ENCODE measurements around the gene GPT2.

Gene GPT2

GRCh38 chr16:46883690-46884512 lies at the start of gene GPT2:
GPT2 (plus strand) TSS chr16:46884362; CDS start chr16:46884716, 354 bp downstream.
- Histone ChIP-seq H3K9ac (ENCODE audit: low read depth, low read length) (peak within 1 kb of the TSS; percentile 96), H3K4me3 (ENCODE audit: low read length) (peak within 1 kb of the TSS; percentile 92), H3K27ac (ENCODE audit: low read length) (no peak within 1 kb of the TSS), H3K9me3 (ENCODE audit: insufficient read depth, low read depth, low read length) (no peaks in the 10 kb centered on the region), H3K27me3 (ENCODE audit: insufficient read depth, low read length) (peaks cover 9% of the 10 kb centered on the region; the same call in 1 of the 2 replicates), H3K4me1 (ENCODE audit: insufficient read depth, low read length) (peaks cover 33% of the 10 kb centered on the region), H3K36me3 (ENCODE audit: insufficient read depth, low read depth, low read length) (peaks cover 21% of the 10 kb centered on the region)

- H3K9me3 ChIP-seq (ENCODE audit: insufficient read depth, low read depth, low read length), result peaks cover under 1% of the 10 kb centered on the region; the same call in 1 of the 2 replicates
- H3K4me3 ChIP-seq (ENCODE audit: low read length), result no peak overlapping the region
- no peak overlapping the region for H3K9ac ChIP-seq (ENCODE audit: low read depth, low read length)
- H3K27me3 ChIP-seq (ENCODE audit: insufficient read depth, low read length), result no peaks in the 10 kb centered on the region
- no peak overlapping the region for H3K27ac ChIP-seq (ENCODE audit: low read length)
- no peaks in the 10 kb centered on the region for H3K4me1 ChIP-seq (ENCODE audit: insufficient read depth, low read length)
- H3K36me3 ChIP-seq (ENCODE audit: insufficient read depth, low read depth, low read length), result no peaks in the 10 kb centered on the region
Measured at GRCh38 chr16:46836534-46837530, 47.3 kb upstream of the GPT2 start.

GRCh38 chr16:46839986-46840443 lies 44.1 kb upstream of the GPT2 start:
- no peak overlapping the region for H3K27ac ChIP-seq (ENCODE audit: low read length)
- H3K9ac ChIP-seq (ENCODE audit: low read depth, low read length), result no peak overlapping the region
- H3K27me3 ChIP-seq (ENCODE audit: insufficient read depth, low read length), result no peaks in the 10 kb centered on the region
- no peaks in the 10 kb centered on the region for H3K36me3 ChIP-seq (ENCODE audit: insufficient read depth, low read depth, low read length)
- peaks cover 9% of the 10 kb centered on the region; the same call in 1 of the 2 replicates for H3K9me3 ChIP-seq (ENCODE audit: insufficient read depth, low read depth, low read length)
- no peak overlapping the region for H3K4me3 ChIP-seq (ENCODE audit: low read length)
- H3K4me1 ChIP-seq (ENCODE audit: insufficient read depth, low read length), result no peaks in the 10 kb centered on the region

GRCh38 chr16:46842192-46842895 lies 41.8 kb upstream of the GPT2 start:
- no peaks in the 10 kb centered on the region for H3K36me3 ChIP-seq (ENCODE audit: insufficient read depth, low read depth, low read length)
- no peaks in the 10 kb centered on the region for H3K27me3 ChIP-seq (ENCODE audit: insufficient read depth, low read length)
- H3K4me1 ChIP-seq (ENCODE audit: insufficient read depth, low read length), result no peaks in the 10 kb centered on the region
- peaks cover 9% of the 10 kb centered on the region; the same call in 1 of the 2 replicates for H3K9me3 ChIP-seq (ENCODE audit: insufficient read depth, low read depth, low read length)
- H3K27ac ChIP-seq (ENCODE audit: low read length), result no peak overlapping the region
- H3K4me3 ChIP-seq (ENCODE audit: low read length), result no peak overlapping the region
- H3K9ac ChIP-seq (ENCODE audit: low read depth, low read length), result no peak overlapping the region

GRCh38 chr16:46843898-46844642 lies 40.1 kb upstream of the GPT2 start:
- Histone ChIP-seq H3K27ac (ENCODE audit: low read length) (no peak overlapping the region), H3K9me3 (ENCODE audit: insufficient read depth, low read depth, low read length) (peaks cover 9% of the 10 kb centered on the region; the same call in 1 of the 2 replicates), H3K4me3 (ENCODE audit: low read length) (no peak overlapping the region), H3K4me1 (ENCODE audit: insufficient read depth, low read length) (no peaks in the 10 kb centered on the region; the same call in 1 of the 2 replicates), H3K9ac (ENCODE audit: low read depth, low read length) (no peak overlapping the region), H3K36me3 (ENCODE audit: insufficient read depth, low read depth, low read length) (no peaks in the 10 kb centered on the region), H3K27me3 (ENCODE audit: insufficient read depth, low read length) (no peaks in the 10 kb centered on the region)

- Histone ChIP-seq H3K4me3 (ENCODE audit: low read length) (no peak overlapping the region), H3K4me1 (ENCODE audit: insufficient read depth, low read length) (no peaks in the 10 kb centered on the region; the same call in 1 of the 2 replicates), H3K27ac (ENCODE audit: low read length) (no peak overlapping the region), H3K27me3 (ENCODE audit: insufficient read depth, low read length) (no peaks in the 10 kb centered on the region), H3K9me3 (ENCODE audit: insufficient read depth, low read depth, low read length) (peaks cover 9% of the 10 kb centered on the region; the same call in 1 of the 2 replicates), H3K9ac (ENCODE audit: low read depth, low read length) (no peak overlapping the region), H3K36me3 (ENCODE audit: insufficient read depth, low read depth, low read length) (no peaks in the 10 kb centered on the region)
Measured at GRCh38 chr16:46844771-46845170, 39.4 kb upstream of the GPT2 start.

GRCh38 chr16:46845952-46846351 lies 38.2 kb upstream of the GPT2 start:
- no peak overlapping the region for H3K4me3 ChIP-seq (ENCODE audit: low read length)

GRCh38 chr16:46848768-46849764 lies 35.1 kb upstream of the GPT2 start:
- Histone ChIP-seq H3K27ac (ENCODE audit: low read length) (no peak overlapping the region), H3K36me3 (ENCODE audit: insufficient read depth, low read depth, low read length) (no peaks in the 10 kb centered on the region), H3K4me1 (ENCODE audit: insufficient read depth, low read length) (no peaks in the 10 kb centered on the region; the same call in 1 of the 2 replicates), H3K9ac (ENCODE audit: low read depth, low read length) (no peak overlapping the region), H3K9me3 (ENCODE audit: insufficient read depth, low read depth, low read length) (no peaks in the 10 kb centered on the region), H3K4me3 (ENCODE audit: low read length) (no peak overlapping the region), H3K27me3 (ENCODE audit: insufficient read depth, low read length) (no peaks in the 10 kb centered on the region)

More at GRCh38 chr16:46845952-46846351, 38.2 kb upstream of the GPT2 start:
- Histone ChIP-seq H3K27ac (ENCODE audit: low read length) (no peak overlapping the region), H3K4me1 (ENCODE audit: insufficient read depth, low read length) (no peaks in the 10 kb centered on the region; the same call in 1 of the 2 replicates), H3K36me3 (ENCODE audit: insufficient read depth, low read depth, low read length) (no peaks in the 10 kb centered on the region), H3K9me3 (ENCODE audit: insufficient read depth, low read depth, low read length) (peaks cover 9% of the 10 kb centered on the region; the same call in 1 of the 2 replicates), H3K27me3 (ENCODE audit: insufficient read depth, low read length) (no peaks in the 10 kb centered on the region), H3K9ac (ENCODE audit: low read depth, low read length) (no peak overlapping the region)

- H3K9ac ChIP-seq (ENCODE audit: low read depth, low read length), result no peak overlapping the region
- H3K4me1 ChIP-seq (ENCODE audit: insufficient read depth, low read length), result peaks cover 3% of the 10 kb centered on the region; the same call in 1 of the 2 replicates
- H3K27ac ChIP-seq (ENCODE audit: low read length), result no peak overlapping the region
- H3K4me3 ChIP-seq (ENCODE audit: low read length), result no peak overlapping the region
- H3K36me3 ChIP-seq (ENCODE audit: insufficient read depth, low read depth, low read length), result no peaks in the 10 kb centered on the region
- H3K27me3 ChIP-seq (ENCODE audit: insufficient read depth, low read length), result no peaks in the 10 kb centered on the region
- no peaks in the 10 kb centered on the region for H3K9me3 ChIP-seq (ENCODE audit: insufficient read depth, low read depth, low read length)
Measured at GRCh38 chr16:46850619-46851555, 33.3 kb upstream of the GPT2 start.

Data from iPS-20b (cell line).